GM21786 (cell line): ENCODE data around the gene TCAIM.

Experiments used
- ATAC-seq: cut with Tn5 transposase; IDR thresholded peaks from one replicate; pipeline ENCODE4 v1.9.1; 2021; ENCODE audit not compliant: unreplicated experiment

The TCAIM gene

DNA sequence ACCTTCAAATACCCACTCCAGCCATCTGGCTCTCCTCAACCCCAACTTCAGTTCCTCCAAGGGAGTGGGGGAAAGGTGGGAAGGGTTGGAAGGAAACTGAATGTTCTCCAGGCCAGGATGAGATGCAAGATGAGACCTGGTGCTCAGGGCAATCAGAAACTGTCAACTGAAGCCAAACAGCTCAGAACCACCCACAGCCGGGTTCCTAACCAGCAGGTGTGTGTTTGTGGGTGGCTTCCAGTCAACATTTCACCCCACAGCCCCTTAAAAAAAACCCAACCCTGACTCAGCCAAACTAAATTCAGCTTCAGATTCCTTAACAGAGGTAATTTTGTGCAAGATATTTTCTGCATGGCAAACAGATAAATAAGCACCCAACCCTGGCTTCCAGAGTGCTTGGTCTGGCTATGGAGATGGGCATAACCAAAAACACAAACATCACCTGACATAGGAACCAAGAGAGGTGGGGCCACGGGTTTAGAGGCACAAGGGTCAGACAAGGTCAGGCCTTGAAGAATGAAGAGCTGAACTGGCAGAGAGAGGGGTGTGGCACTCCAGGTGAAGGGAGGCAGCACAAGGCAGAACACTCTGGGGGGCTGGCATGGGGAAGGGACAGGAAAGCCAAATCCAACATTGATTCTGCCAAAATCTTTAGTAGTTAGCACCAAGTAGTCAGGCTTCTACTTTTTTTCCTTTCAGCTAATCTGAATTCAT, 104.2 kb downstream of the TCAIM start:
- ATAC-seq = no peak

DNA sequence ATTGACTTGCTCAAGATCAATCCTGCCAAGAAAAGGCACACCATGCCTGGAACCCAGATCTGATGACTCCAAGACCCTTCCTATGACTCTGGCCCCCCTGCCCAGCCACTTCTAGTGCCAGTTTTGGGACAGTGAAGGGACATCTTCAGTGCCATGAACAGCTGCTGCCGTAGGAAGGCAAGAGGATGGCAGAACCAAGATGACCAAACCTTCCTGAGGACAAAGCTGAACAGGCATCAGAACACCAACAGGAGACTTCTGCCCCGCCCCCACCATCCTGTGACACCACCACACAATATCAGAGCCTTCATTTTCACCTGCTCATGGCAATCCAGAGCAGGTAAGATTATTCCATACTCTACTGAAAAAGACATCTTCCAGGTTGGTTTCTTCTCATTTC, 105.9 kb downstream of the TCAIM start:
- ATAC-seq = no peak

DNA sequence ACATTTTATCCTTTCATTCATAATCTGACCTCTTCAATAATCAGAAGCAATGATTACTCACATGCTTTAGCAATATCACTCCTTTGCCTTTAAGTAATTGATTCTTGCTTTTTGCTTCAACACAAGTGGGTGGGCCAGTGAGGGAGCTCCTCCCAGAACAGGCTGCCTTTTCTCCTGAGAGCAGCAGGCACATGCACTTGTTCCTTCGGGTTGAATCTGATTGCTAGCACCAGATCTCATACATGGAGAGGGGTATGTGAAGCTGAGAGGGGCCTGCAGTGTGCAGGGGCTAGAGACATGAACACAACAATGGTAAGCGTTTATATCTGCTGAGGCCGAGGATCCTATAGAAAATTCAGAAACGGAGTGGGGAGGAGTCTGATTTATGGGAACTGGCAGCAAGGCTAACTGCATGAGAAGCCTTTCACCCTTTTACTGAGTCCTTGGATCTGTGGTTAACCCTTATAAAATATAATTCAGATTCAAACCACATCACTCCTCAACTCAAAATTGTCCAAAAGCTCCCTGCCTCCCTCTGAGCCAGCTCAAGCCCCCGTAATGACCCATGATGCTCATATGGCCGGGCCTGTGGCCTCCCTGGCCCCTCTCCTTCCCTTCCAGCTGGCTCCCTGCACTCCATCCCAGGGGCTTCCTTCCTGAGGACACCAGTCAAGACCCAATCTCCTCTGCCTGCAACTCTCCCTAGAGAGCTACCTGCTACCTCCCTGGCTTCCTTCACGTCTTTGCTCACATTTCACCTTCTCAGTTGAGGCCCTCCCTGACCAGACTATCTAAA, 106.5 kb downstream of the TCAIM start:
- no peak for ATAC-seq

DNA sequence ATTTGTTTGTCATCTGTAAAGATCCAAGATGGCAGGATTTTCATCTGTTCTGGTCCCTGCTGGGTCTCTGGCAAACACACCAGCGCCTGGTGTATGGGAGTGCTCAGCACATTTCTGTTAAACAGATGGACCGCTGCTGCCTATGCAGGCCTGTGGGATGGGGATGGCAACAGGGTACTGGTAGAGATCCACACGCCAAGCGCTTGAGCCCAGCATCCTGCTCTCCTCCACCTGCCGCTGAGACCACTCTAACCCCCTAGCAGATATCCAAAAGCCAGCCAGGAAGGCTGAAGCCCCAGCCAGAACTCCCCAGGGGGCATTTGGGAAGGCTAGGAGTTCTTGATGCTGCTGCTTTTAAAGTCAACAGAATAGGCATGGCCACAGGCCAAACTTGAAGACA, 107.2 kb downstream of the TCAIM start:
- ATAC-seq = no peak

DNA sequence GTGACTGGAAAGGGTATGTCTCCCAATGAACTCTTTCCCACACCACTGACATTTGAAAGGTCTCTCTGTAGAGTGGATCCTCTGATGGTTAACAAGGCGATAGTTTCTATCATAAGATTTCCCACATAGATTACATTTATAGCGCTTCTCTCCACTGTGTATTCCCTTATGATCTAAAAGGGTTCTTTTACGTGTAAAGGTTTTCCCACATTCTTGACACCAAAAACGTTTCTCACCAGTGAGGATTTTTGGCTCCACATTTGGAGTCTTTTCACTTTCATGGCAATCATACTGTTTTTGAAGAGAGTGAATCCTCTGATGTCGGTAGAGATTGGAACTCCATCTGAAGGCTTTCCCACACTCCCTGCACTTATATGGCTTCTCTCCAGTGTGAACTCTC, 108.4 kb downstream of the TCAIM start:
- no peak for ATAC-seq

DNA sequence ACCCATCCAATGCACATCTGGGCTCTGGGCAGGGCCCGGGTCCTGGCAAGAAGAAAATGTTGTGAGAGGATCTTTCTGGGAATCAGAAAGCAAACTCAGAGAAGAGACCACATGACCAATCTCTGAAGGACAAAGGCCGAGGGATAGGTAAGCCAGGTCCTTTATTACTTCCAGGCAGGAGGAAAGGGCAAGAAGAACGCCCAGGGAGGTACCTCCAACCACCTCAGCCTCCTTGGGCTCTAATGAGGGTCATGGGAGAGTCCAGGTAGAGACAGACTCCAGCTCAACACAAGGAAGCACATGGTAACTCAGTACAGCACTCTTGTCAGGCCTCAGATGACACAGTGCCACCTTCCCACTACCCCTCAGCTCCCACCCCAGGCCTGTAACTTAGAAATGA, 112.9 kb downstream of the TCAIM start:
- no peak for ATAC-seq

DNA sequence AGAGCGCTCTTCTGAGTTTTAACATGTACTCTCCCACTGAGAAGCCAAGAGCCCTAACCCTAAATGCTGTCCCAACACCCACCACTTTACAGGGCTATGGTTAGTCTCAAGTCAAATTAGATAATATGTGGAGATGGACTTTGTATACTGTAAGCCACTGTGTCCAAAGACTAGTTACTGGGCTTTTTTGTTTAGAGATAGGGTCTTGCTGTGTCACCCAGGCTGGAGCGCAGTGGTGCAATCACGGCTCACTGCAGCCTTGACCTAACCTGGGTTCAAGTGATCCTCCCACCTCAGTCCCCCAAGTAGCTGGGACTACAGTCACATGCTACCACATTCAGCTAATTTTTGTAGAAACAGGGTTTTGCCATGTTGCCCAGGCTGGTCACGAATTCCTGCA, 115.7 kb downstream of the TCAIM start:
- ATAC-seq = no peak

DNA sequence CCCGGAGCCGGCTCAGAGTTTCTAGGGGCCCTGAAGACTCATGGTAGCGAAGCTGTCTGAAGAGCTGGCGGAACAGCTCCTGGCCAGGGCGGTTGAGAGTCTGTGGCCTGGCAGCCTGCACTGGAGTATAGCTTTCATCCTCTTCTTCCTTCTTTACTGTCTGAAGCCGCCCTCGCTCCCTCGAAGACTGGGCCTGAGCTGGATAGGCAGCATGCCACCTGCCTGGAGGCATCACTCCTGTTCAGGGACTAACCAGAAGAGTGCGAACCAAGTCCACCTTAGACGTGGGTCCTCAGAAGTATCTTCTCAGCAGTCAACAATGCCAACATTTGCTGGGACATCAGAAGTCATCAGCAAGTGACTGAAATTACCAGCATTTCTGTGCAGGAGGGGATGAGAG, 116.8 kb downstream of the TCAIM start:
- no peak for ATAC-seq
